ENCODE measurements around the gene KRTAP4-16. TPM values are rescaled to one million over a fixed set of nuclear protein-coding genes. Genes with fewer than 3 reads are reported as not detected.
"Not testable (repeated sequence)": the region's sequence is repeated elsewhere in the genome, so short reads cannot be mapped to it uniquely, and the experiment has no call there.

The KRTAP4-16 gene
- total RNA-seq, 6 experiments from 2014 or later: not detected

- DNase-seq (no peak), ATAC-seq (no peak)
- no peaks in the 10 kb centered on the region for H3K9me3 ChIP-seq
- intact Hi-C loops (cut with DNase I): no loop called here
- no peaks in the 10 kb centered on the region for H3K4me1 ChIP-seq
- no peak within 1 kb of the TSS for H3K4me3 ChIP-seq
- H3K36me3 ChIP-seq: no peaks in the 10 kb centered on the region
- H3K27me3 ChIP-seq: no peaks in the 10 kb centered on the region
- WGBS (ENCODE audit: insufficient coverage, low coverage, low lambda C conversion rate, missing lambda C conversion rate): 53% methylated on average over 4 of the region's 6 CpGs
- H3K27ac ChIP-seq: no peak within 1 kb of the TSS
- TF ChIP-seq POLR2A (IDR thresholded peaks at IDR 0.05) (no peak), CTCF (IDR thresholded peaks at IDR 0.05) (no peak)
These were observed 38.5 kb upstream of the KRTAP4-16 start, which contains the start of gene KRTAP4-6 for GRCh38 chr17:41140360-41141131. KRTAP4-6 (minus strand) TSS chr17:41140544; CDS start chr17:41140487, 57 bp downstream.

- DNase-seq; H3K9me3 ChIP-seq; H3K4me3 ChIP-seq; H3K4me1 ChIP-seq; intact Hi-C loops (cut with DNase I); ATAC-seq; H3K36me3 ChIP-seq; H3K27ac ChIP-seq; H3K27me3 ChIP-seq: not testable (repeated sequence)
- WGBS (ENCODE audit: insufficient coverage, low coverage, low lambda C conversion rate, missing lambda C conversion rate): 63% methylated on average over 8 of the region's 12 CpGs
These were observed 37.9 kb upstream of the KRTAP4-16 start for GRCh38 chr17:41139865-41140264.

GRCh38 chr17:41133880-41134735 is 32.1 kb upstream of the KRTAP4-16 start:
- intact Hi-C loops (cut with DNase I): no loop called here
- H3K27me3 ChIP-seq: no peaks in the 10 kb centered on the region
- no peaks in the 10 kb centered on the region for H3K4me1 ChIP-seq
- no peak overlapping the region for H3K4me3 ChIP-seq
- ATAC-seq: no peak
- whole genome bisulfite sequencing (ENCODE audit: insufficient coverage, low coverage, low lambda C conversion rate, missing lambda C conversion rate): 34% methylated on average over 2 of the region's 2 CpGs
- TF ChIP-seq POLR2A (IDR thresholded peaks at IDR 0.05): no peak
- no peak for TF ChIP-seq CTCF (IDR thresholded peaks at IDR 0.05)
- no peak for DNase-seq
- H3K27ac ChIP-seq: no peak overlapping the region
- no peaks in the 10 kb centered on the region for H3K36me3 ChIP-seq
- H3K9me3 ChIP-seq: no peaks in the 10 kb centered on the region

GRCh38 chr17:41131979-41132378 is 30.0 kb upstream of the KRTAP4-16 start:
- WGBS (ENCODE audit: insufficient coverage, low coverage, low lambda C conversion rate, missing lambda C conversion rate): 57% methylated on average over 3 of the region's 3 CpGs
- no peaks in the 10 kb centered on the region for H3K9me3 ChIP-seq
- no peak overlapping the region for H3K27ac ChIP-seq
- intact Hi-C loops (cut with DNase I): no loop called here
- H3K36me3 ChIP-seq: no peaks in the 10 kb centered on the region
- H3K4me3 ChIP-seq: no peak overlapping the region
- DNase-seq (no peak), ATAC-seq (no peak)
- no peaks in the 10 kb centered on the region for H3K27me3 ChIP-seq
- TF ChIP-seq POLR2A (IDR thresholded peaks at IDR 0.05): no peak
- TF ChIP-seq CTCF (IDR thresholded peaks at IDR 0.05): no peak
- no peaks in the 10 kb centered on the region for H3K4me1 ChIP-seq

GRCh38 chr17:41127371-41127770 is 25.4 kb upstream of the KRTAP4-16 start:
- WGBS (ENCODE audit: insufficient coverage, low coverage, low lambda C conversion rate, missing lambda C conversion rate): 39% methylated on average over 1 of the region's 1 CpG
- DNase-seq: no peak
- H3K27ac ChIP-seq: no peak overlapping the region

More at GRCh38 chr17:41127371-41127770, 25.4 kb upstream of the KRTAP4-16 start:
- no peak for TF ChIP-seq CTCF (IDR thresholded peaks at IDR 0.05)
- TF ChIP-seq POLR2A (IDR thresholded peaks at IDR 0.05): no peak
- Histone ChIP-seq H3K9me3 (no peaks in the 10 kb centered on the region), H3K4me3 (no peak overlapping the region), H3K27me3 (no peaks in the 10 kb centered on the region), H3K4me1 (no peaks in the 10 kb centered on the region), H3K36me3 (no peaks in the 10 kb centered on the region)
- intact Hi-C loops (cut with DNase I): no loop called here
- no peak for ATAC-seq
